GM12878 (cell line): ENCODE measurements around the gene ZNF436. TPM values are rescaled to one million over a fixed set of nuclear protein-coding genes. Genes with fewer than 3 reads are reported as not detected.

Source experiments
- ATAC-seq: fragments of 200-7000 bp; cut with Tn5 transposase; 3 replicates; pipeline ENCODE4 v1.9.1; 2020; ENCODE audit warnings: mild to moderate bottlenecking, moderate library complexity
- BruUV-seq: library from RNA; stranded (reverse); fragments of 400-500 nt; replicated peaks from 2 replicates; lab custom pipeline; 2021; lab: Mats Ljungman, UMichigan
- CTCF ChIA-PET: fragments of 300-600 bp; sonication (Branson Sonifier 250); formaldehyde crosslinking; extraction: SDS; loops from one replicate; lab custom pipeline; 2021; ENCODE audit warnings: inconsistent platforms; lab: Yijun Ruan, JAX
- POLR2A ChIA-PET: fragments of 350-600 bp; formaldehyde crosslinking; extraction: SDS; loops from one replicate; lab custom pipeline; 2021; ENCODE audit warnings: inconsistent platforms; lab: Charles Lee
- RAD21 ChIA-PET: fragments of 300-600 bp; sonication (Branson Sonifier 250); formaldehyde crosslinking; loops from one replicate; lab custom pipeline; 2023; ENCODE audit warnings: antibody characterized with exemption; ENCODE audit not compliant: unreplicated experiment; lab: Charles Lee
- SMC1A ChIA-PET: fragments of 300-600 bp; sonication (Branson Sonifier 250); formaldehyde crosslinking; loops from one replicate; lab custom pipeline; 2023; ENCODE audit not compliant: unreplicated experiment, uncharacterized antibody; lab: Charles Lee
- DNase-seq: peaks from one replicate; pipeline ENCODE4 v3.0.0-alpha.2; 2011; ENCODE audit warnings: low read depth, low spot score
- FAIRE-seq: peaks from 3 replicates; lab custom pipeline; 2011; peaks lifted over from hg19 to GRCh38; lab: Jason Lieb, UNC
- H2AFZ ChIP-seq: 2 replicates; pipeline ENCODE4 v1.6.0; 2011; ENCODE audit warnings: low read depth, low read length, control low read depth; ENCODE audit not compliant: control insufficient read depth
- H3K27ac ChIP-seq: 2 replicates; pipeline ENCODE4 v1.5.1; 2011; ENCODE audit warnings: control low read depth; ENCODE audit not compliant: control insufficient read depth, insufficient read depth
- H3K27me3 ChIP-seq, 2 experiments: replicated peaks in 1 of 2; 2 replicates each; pipeline versions ENCODE4 v1.6.0 to v1.6.1; 2011; ENCODE audit warnings: low read length in 1 of 2; ENCODE audit not compliant: control insufficient read depth in 2 of 2, insufficient read depth in 2 of 2
- H3K36me3 ChIP-seq, 2 experiments: 2 replicates each; pipeline ENCODE4 v1.5.1; 2011; ENCODE audit warnings: low read length in 1 of 2; ENCODE audit not compliant: control insufficient read depth in 2 of 2, insufficient read depth in 2 of 2
- H3K4me1 ChIP-seq: 2 replicates; pipeline ENCODE4 v1.6.1; 2011; ENCODE audit warnings: mild to moderate bottlenecking, low read length, moderate library complexity, mixed read lengths; ENCODE audit not compliant: control insufficient read depth, insufficient read depth
- H3K4me2 ChIP-seq: 2 replicates; pipeline ENCODE4 v1.6.0; 2011; ENCODE audit warnings: control low read depth; ENCODE audit not compliant: control insufficient read depth, insufficient read depth
- H3K4me3 ChIP-seq: fragments of 200-600 bp; sonication (generic); 2 replicates; pipeline ENCODE4 v1.5.1; 2016
- H3K79me2 ChIP-seq: 2 replicates; pipeline ENCODE4 v1.6.0; 2011; ENCODE audit warnings: low read length; ENCODE audit not compliant: control insufficient read depth, insufficient read depth
- H3K9ac ChIP-seq: 2 replicates; pipeline ENCODE4 v1.8.0; 2011; ENCODE audit warnings: low read length, control low read depth, mixed read lengths; ENCODE audit not compliant: control insufficient read depth, insufficient read depth
- H3K9me3 ChIP-seq: replicated peaks from 3 replicates; pipeline ENCODE4 v1.5.1; 2011; ENCODE audit warnings: mild to moderate bottlenecking, low read length; ENCODE audit not compliant: control insufficient read depth, insufficient read depth
- H4K20me1 ChIP-seq: 2 replicates; pipeline ENCODE4 v1.6.0; 2011; ENCODE audit not compliant: control insufficient read depth, insufficient read depth
- E2F4 ChIP-seq: IDR thresholded peaks from 2 replicates; pipeline ENCODE4 v1.6.1; 2012; ENCODE audit warnings: low read depth, low read length, improper control_type of control experiment
- HCFC1 ChIP-seq: fragments of 150-350 bp; IDR thresholded peaks from 2 replicates; pipeline ENCODE4 v1.6.1; 2014; ENCODE audit warnings: low read length
- HDGF ChIP-seq: fragments of 450-650 bp; IDR thresholded peaks from 2 replicates; pipeline ENCODE4 v1.6.1; 2016; ENCODE audit warnings: antibody characterized with exemption
- KDM1A ChIP-seq: fragments of 200-600 bp; sonication (generic); IDR thresholded peaks from 2 replicates; pipeline ENCODE4 v1.6.1; 2016; ENCODE audit warnings: borderline replicate concordance
- MYB ChIP-seq: fragments of 150-350 bp; IDR thresholded peaks from 2 replicates; pipeline ENCODE4 v1.6.1; 2014; ENCODE audit warnings: mild to moderate bottlenecking, low read depth, low read length, borderline replicate concordance
- NFYA ChIP-seq: IDR thresholded peaks from 2 replicates; pipeline ENCODE4 v1.6.1; 2011; ENCODE audit warnings: low read depth, mild to moderate bottlenecking, low read length, improper control_type of control experiment, borderline replicate concordance
- RCOR1 ChIP-seq: conservative IDR thresholded peaks from 2 replicates; pipeline ENCODE4 v1.6.1; 2012; ENCODE audit warnings: low read depth, low read length, improper control_type of control experiment
- SIX5 ChIP-seq: IDR thresholded peaks from 2 replicates; pipeline ENCODE4 v1.6.1; 2011; ENCODE audit warnings: mild to moderate bottlenecking, low read depth, low read length, moderate library complexity; ENCODE audit not compliant: severe bottlenecking
- SREBF1 ChIP-seq: IDR thresholded peaks from 2 replicates; pipeline ENCODE4 v1.6.1; 2012; ENCODE audit warnings: mild to moderate bottlenecking, low read length
- SRF ChIP-seq, 2 experiments: IDR thresholded peaks; 2 replicates each; pipeline ENCODE4 v1.6.1; 2011; ENCODE audit warnings: low read depth in 2 of 2, low read length in 2 of 2, mild to moderate bottlenecking in 1 of 2, moderate library complexity in 1 of 2
- SUPT20H ChIP-seq: IDR thresholded peaks from 2 replicates; pipeline ENCODE4 v1.6.1; 2011; ENCODE audit warnings: low read depth, mild to moderate bottlenecking, low read length, moderate library complexity, borderline replicate concordance; ENCODE audit not compliant: control insufficient read depth
- USF1 ChIP-seq: IDR thresholded peaks from 2 replicates; pipeline ENCODE4 v1.6.1; 2011; ENCODE audit warnings: borderline replicate concordance, low read depth, mild to moderate bottlenecking, moderate library complexity, mixed read lengths, low read length; ENCODE audit not compliant: insufficient read depth; ENCODE audit errors: extremely low read length
- YY1 ChIP-seq: IDR thresholded peaks from 2 replicates; pipeline ENCODE4 v1.6.1; 2011; ENCODE audit warnings: low read depth, mild to moderate bottlenecking, low read length
- ZNF24 ChIP-seq: fragments of 450-650 bp; IDR thresholded peaks from 2 replicates; pipeline ENCODE4 v1.6.1; 2017; ENCODE audit warnings: antibody characterized with exemption, mild to moderate bottlenecking
- WGBS: methylation state at CpG from one replicate; pipeline ENCODE4 v1.1.6; 2016; ENCODE audit warnings: low lambda C conversion rate; ENCODE audit not compliant: insufficient replicate concordance, insufficient coverage; ENCODE audit errors: missing lambda C conversion rate; 5-methylcytosine and 5-hydroxymethylcytosine counted together
- in situ Hi-C: fragments of 300-500 bp; cut with MboI; formaldehyde crosslinking; loops from 9 replicates; pipeline ENCODE4 v1.14.3; 2018; ENCODE audit warnings: mixed read lengths
- intact Hi-C: fragments of 100-400 bp; cut with micrococcal nuclease; formaldehyde crosslinking; loops from one replicate; pipeline ENCODE4 v1.14.2; 2022; ENCODE audit not compliant: unreplicated experiment
- polyA plus RNA-seq, 11 experiments: library from polyadenylated mRNA; depleted of rRNA in 4 of 11; unstranded in 6 of 11; stranded (reverse) in 5 of 11; fragments of >200 nt; fragmentation: Nextera tagmentation in 4 of 11; fragmentation: Illumina TruSeq in 1 of 11; extraction: Ambion mirVana in 4 of 11; extraction: Trizol in 1 of 11; gene quantifications; 1 replicate in 1 of 11; 2 replicates in 10 of 11; pipeline versions ENCODE4 v1.2.1 to v1.2.3, GENCODE V29; 2011 to 2016; ENCODE audit warnings: inconsistent platforms in 2 of 11, missing spikeins in 2 of 11, low read depth in 1 of 11
- total RNA-seq, 4 experiments: library from RNA; depleted of rRNA in 3 of 4; stranded (reverse); fragments of >200 nt in 3 of 4; fragmentation: Illumina TruSeq in 1 of 4; extraction: Trizol in 1 of 4; gene quantifications; 2 replicates each; pipeline versions ENCODE4 v1.2.1 to v1.2.3, GENCODE V29; 2013 to 2021
- TF ChIP-seq, protein P1 (sequence below): IDR thresholded peaks from 2 replicates; pipeline ENCODE4 v1.6.1; 2012; ENCODE audit warnings: low read depth, low read length, improper control_type of control experiment

ZNF436 gene
- total and polyA plus RNA-seq, 10 of the 15 experiments (the other 5 are each of a cell fraction or from before 2014, with no cell fraction given) = 0.85 to 4.7 (median 3.0) TPM

DNA sequence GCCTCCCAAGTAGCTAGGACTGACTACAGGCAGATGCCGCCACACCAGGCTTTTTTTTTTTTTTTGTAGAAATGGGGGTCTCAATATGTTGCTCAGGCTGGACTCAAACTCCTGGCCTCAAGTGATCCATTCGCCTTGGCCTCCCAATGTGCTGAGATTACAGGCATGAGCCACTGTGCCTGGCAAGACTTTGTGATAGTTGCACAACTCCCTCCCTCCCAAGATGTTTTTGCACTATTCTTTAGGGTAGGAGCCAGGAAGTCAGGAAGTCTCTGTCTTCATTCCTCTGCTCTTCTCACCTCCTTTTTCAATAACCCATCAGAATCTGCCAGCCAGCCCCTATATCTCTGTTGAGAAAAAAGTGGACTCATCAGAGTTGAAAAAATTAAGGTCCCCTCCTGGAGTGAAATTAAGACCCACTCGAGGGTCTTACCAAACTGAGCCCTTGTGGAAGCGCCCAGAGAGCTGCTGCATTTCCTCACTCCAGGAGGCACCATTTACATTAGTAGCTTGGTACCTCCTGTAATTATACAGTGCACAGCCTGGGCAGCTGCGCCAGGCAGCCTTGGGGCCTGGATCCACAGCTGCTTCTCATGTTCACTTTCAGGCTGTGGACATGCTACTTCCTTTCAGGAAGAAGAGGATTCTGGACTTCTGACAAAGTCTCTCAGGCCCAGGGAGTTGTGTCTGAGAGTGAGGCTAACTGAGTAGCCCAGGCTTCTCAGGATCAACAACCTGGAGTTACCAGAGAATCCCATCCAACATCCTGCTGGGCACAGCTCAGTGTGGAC lies 30.9 kb upstream of the ZNF436 start:
- FAIRE-seq = no peak
- BruUV-seq = no TSS peak
- Histone ChIP-seq H3K9ac (no peak overlapping the region), H3K36me3 (no peaks in the 10 kb centered on the region), H3K79me2 (no peaks in the 10 kb centered on the region), H3K27ac (no peak overlapping the region), H3K4me3 (no peak overlapping the region), H3K27me3 (no peaks in the 10 kb centered on the region), H3K4me2 (no peak overlapping the region), H3K9me3 (no peaks in the 10 kb centered on the region), H2AFZ (no peak overlapping the region), H3K4me1 (0 out of 2 replicates have a peak, but pooled peaks cover 5% of the 10 kb centered on the region), H4K20me1 (no peaks in the 10 kb centered on the region)
- in situ Hi-C loops = no loop called here
- intact Hi-C loops = loop anchor here (5.0 kb wide), 4 partner anchors 58 to 423 kb away; partner anchors contain the start of genes HNRNPR and HTR1D
- TF ChIP-seq ZNF24 = no peak
- no peak for TF ChIP-seq NFYA
- TF ChIP-seq KDM1A = no peak
- TF ChIP-seq, protein P1, sequence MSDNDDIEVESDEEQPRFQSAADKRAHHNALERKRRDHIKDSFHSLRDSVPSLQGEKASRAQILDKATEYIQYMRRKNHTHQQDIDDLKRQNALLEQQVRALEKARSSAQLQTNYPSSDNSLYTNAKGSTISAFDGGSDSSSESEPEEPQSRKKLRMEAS = no peak
- TF ChIP-seq SRF (IDR thresholded peaks at IDR 0.05; ENCODE audit: low read depth in 2 of 2, low read length in 2 of 2) = no peak
- no peak for TF ChIP-seq SREBF1
- no peak for TF ChIP-seq YY1
- no peak for TF ChIP-seq RCOR1
- no peak for TF ChIP-seq HDGF
- no peak for TF ChIP-seq MYB
- TF ChIP-seq HCFC1 = no peak
- no peak for TF ChIP-seq E2F4
- TF ChIP-seq SIX5 = no peak
- TF ChIP-seq USF1 = no peak
- no peak for TF ChIP-seq SUPT20H
- DNase-seq = no peak
- WGBS = 45% methylated on average over 5 of the region's 5 CpGs
- ChIA-PET POLR2A (no interaction called here), CTCF (no interaction called here), SMC1A (interaction anchor here (0.7 kb wide), 1 partner anchor 61 kb away, joined by 3 read pairs; no protein-coding TSS in a partner anchor), RAD21 (no interaction called here)
- ATAC-seq = no peak
